Glutamatergic neuron (in vitro differentiated cells): ENCODE results near the gene NID2. TPM values are rescaled to one million over a fixed set of nuclear protein-coding genes. Genes with fewer than 3 reads are reported as not detected.
A peak's percentile ranks its signal among the peaks of the same experiment; 100 is the strongest.

Experiments
- DNase-seq: peaks from one replicate; pipeline ENCODE4 v3.0.0; 2022
- H3K27ac Mint-ChIP-seq: one replicate; pipeline ENCODE4 v1.8.0; 2020; ENCODE audit warnings: mild to moderate bottlenecking, mixed read lengths, inconsistent platforms; ENCODE audit not compliant: unreplicated experiment
- H3K27me3 Mint-ChIP-seq: one replicate; pipeline ENCODE4 v1.8.0; 2020; ENCODE audit warnings: mild to moderate bottlenecking, moderate library complexity, mixed read lengths, inconsistent platforms; ENCODE audit not compliant: unreplicated experiment
- H3K36me3 Mint-ChIP-seq: one replicate; pipeline ENCODE4 v1.8.0; 2020; ENCODE audit warnings: mild to moderate bottlenecking, mixed read lengths, inconsistent platforms; ENCODE audit not compliant: unreplicated experiment
- H3K4me1 Mint-ChIP-seq: one replicate; pipeline ENCODE4 v1.8.0; 2020; ENCODE audit warnings: mild to moderate bottlenecking, low read depth, mixed read lengths, inconsistent platforms; ENCODE audit not compliant: unreplicated experiment
- H3K4me3 Mint-ChIP-seq: one replicate; pipeline ENCODE4 v1.8.0; 2020; ENCODE audit warnings: mild to moderate bottlenecking, mixed read lengths, inconsistent platforms; ENCODE audit not compliant: unreplicated experiment
- H3K9me3 Mint-ChIP-seq: one replicate; pipeline ENCODE4 v1.8.0; 2020; ENCODE audit warnings: mild to moderate bottlenecking, moderate library complexity, mixed read lengths, inconsistent platforms; ENCODE audit not compliant: unreplicated experiment
- total RNA-seq: library from RNA; stranded (reverse); fragmentation: NEBNext Ultra II Directional; extraction: Animal tissue kit (Norgen Biotek cat#: 25700); gene quantifications from one replicate; pipeline ENCODE4 v1.2.1, GENCODE V29; 2021; ENCODE audit not compliant: unreplicated experiment
- TF ChIP-seq, protein P1 (sequence below): fragments of 200-600 bp; sonication (generic); IDR thresholded peaks from one replicate; pipeline ENCODE4 v1.5.0; 2021; ENCODE audit not compliant: partially characterized antibody, unreplicated experiment

The NID2 gene
- total RNA-seq, 1 donor from 2014 or later, result 2.6 TPM

DNA sequence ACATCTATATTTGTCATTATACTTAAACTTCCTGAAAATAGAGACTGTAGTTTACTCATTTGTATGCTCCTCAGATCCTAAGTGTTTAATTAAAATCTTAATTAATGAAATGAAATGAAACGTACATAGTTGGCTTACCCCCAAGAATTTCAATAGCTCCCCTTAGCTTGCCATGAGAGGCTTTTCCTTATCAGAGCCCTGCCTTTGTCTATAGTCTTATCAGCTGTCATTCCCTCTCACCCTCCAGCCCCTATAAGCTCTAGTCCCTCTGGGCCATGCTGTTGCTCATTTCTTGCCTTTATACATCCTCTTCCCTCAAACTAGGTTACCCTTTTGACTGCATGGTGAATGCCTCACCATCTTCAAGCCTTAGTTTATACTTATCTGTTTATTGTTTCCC is 80.6 kb downstream of the NID2 start:
- H3K4me1 Mint-ChIP-seq, result peaks cover 8% of the 10 kb centered on the region
- H3K27ac Mint-ChIP-seq, result peak overlapping the region; percentile 67
- no peaks in the 10 kb centered on the region for H3K36me3 Mint-ChIP-seq
- no peak for DNase-seq
- peaks cover 6% of the 10 kb centered on the region for H3K9me3 Mint-ChIP-seq
- TF ChIP-seq, protein P1, sequence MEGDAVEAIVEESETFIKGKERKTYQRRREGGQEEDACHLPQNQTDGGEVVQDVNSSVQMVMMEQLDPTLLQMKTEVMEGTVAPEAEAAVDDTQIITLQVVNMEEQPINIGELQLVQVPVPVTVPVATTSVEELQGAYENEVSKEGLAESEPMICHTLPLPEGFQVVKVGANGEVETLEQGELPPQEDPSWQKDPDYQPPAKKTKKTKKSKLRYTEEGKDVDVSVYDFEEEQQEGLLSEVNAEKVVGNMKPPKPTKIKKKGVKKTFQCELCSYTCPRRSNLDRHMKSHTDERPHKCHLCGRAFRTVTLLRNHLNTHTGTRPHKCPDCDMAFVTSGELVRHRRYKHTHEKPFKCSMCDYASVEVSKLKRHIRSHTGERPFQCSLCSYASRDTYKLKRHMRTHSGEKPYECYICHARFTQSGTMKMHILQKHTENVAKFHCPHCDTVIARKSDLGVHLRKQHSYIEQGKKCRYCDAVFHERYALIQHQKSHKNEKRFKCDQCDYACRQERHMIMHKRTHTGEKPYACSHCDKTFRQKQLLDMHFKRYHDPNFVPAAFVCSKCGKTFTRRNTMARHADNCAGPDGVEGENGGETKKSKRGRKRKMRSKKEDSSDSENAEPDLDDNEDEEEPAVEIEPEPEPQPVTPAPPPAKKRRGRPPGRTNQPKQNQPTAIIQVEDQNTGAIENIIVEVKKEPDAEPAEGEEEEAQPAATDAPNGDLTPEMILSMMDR, result no peak
- peak overlapping the region; percentile 100 for H3K4me3 Mint-ChIP-seq
- peaks cover 4% of the 10 kb centered on the region for H3K27me3 Mint-ChIP-seq

DNA sequence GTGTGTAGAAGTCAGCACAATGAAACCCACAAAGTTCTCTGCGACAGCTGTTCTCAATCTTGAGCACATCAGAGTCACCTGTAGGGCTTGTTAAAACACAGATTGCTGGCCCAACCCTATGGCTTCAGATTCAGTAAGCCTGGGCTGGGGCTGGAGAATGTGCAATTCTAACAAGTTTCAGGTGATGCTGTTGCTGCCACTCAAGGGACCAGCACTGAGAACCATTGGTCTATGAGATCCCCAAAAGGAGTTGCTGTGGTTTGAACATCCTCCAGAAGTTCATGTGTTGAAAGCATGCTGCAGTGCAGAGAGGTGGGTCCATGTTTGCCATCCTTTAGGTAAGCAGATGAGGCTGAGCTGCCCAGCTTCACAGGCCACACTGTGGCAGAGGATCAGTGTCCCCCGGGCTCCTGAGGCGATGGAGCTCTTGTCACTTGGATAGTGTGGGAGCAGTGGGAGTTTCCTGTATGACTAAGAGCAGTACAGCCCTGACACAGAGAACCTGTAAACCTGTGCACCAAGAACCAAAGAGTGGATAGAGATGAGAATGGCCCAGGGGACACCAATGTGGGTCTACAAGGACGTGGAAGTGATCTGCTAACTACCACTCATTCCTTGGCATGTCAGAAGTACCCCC is 87.5 kb downstream of the NID2 start:
- no peak overlapping the region for H3K4me3 Mint-ChIP-seq
- H3K27ac Mint-ChIP-seq, result no peak overlapping the region
- TF ChIP-seq, protein P1, result no peak
- DNase-seq, result no peak
- H3K27me3 Mint-ChIP-seq, result peaks cover 3% of the 10 kb centered on the region
- H3K36me3 Mint-ChIP-seq, result no peaks in the 10 kb centered on the region
- no peaks in the 10 kb centered on the region for H3K9me3 Mint-ChIP-seq
- H3K4me1 Mint-ChIP-seq, result peaks cover 6% of the 10 kb centered on the region

DNA sequence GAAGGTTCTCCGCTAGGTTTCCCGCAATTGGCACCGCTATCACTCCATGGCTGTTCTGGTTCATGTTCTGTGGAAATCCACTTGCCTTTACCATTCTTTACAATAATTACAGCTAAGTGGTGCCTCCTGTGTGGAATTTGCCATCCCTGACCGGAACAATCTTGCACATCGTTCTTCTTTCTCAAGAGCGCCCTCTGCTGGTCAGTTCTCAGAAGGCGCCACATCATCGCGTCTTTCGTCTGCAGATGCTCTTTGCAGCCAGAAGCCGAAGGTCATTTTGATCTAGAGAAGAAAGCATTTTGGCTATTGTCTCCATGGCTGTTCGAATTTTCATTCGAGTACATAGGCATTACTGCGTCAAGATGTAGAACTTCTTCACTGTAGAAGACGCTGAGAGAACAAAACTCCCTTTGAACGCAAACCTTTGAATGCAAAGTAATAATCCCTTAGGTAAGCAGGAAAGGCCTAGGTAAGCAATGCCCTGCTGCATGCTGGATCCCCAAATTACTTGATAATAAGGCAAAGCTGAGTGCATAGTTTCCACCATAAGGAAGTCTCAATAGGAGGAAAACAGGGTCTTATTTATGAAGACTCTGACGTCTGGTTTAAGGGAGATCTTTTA is 89.7 kb downstream of the NID2 start:
- DNase-seq, result peak; percentile 93
- Mint-ChIP-seq H3K27me3 (peaks cover 2% of the 10 kb centered on the region), H3K27ac (no peak overlapping the region), H3K4me1 (peaks cover 6% of the 10 kb centered on the region), H3K4me3 (no peak overlapping the region), H3K36me3 (no peaks in the 10 kb centered on the region), H3K9me3 (no peaks in the 10 kb centered on the region)
- TF ChIP-seq, protein P1, result peak; percentile 94

DNA sequence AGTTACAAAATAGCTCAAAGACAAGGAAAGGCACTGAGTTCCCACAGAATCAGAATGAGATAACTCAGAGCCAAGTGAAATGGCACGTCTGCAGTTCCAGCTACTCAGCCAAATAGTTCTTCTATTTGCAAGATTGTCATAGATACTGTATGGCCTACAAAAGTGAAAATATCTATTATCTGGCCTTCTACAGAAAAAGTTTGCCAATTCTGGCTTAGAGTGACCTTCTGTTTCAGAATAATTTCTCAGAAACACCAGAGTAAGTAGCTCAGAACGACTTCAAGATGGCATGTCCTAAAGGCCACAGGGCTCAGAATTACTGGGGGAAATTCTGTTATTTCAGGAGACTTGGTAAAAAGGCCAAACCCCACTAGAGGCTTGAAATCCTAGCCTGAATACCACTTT is 90.2 kb downstream of the NID2 start:
- H3K4me1 Mint-ChIP-seq, result peaks cover 6% of the 10 kb centered on the region
- no peak overlapping the region for H3K27ac Mint-ChIP-seq
- TF ChIP-seq, protein P1, result no peak
- H3K4me3 Mint-ChIP-seq, result no peak overlapping the region
- no peaks in the 10 kb centered on the region for H3K9me3 Mint-ChIP-seq
- DNase-seq, result no peak
- H3K27me3 Mint-ChIP-seq, result peaks cover 2% of the 10 kb centered on the region
- no peaks in the 10 kb centered on the region for H3K36me3 Mint-ChIP-seq

DNA sequence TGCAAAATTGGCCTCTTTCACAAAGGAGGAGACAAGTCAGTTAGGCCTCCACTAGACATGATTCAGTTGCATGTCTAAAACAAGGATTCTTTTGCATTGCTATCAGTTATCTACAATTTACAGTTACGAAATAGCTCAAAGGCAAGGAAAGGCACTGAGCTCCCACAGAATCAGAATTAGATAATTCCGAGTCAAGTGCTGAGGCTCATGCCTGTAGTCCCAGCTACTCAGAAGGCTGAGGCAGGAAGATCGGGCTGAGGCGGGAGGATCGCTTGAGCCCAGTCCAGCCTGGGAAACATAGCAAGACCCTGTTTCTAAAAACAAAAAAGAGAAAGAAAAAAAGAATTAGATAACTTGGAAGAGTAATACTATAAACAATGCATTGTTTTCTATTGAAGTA is 91.8 kb downstream of the NID2 start:
- DNase-seq, result no peak
- no peak overlapping the region for H3K4me3 Mint-ChIP-seq
- H3K27ac Mint-ChIP-seq, result no peak overlapping the region
- H3K27me3 Mint-ChIP-seq, result peaks cover 2% of the 10 kb centered on the region
- H3K36me3 Mint-ChIP-seq, result peaks cover 5% of the 10 kb centered on the region
- no peaks in the 10 kb centered on the region for H3K4me1 Mint-ChIP-seq
- H3K9me3 Mint-ChIP-seq, result no peaks in the 10 kb centered on the region
- TF ChIP-seq, protein P1, result no peak
